ENCODE measurements around the gene CAMK1G. TPM values are rescaled to one million over a fixed set of nuclear protein-coding genes. Genes with fewer than 3 reads are reported as not detected.
A peak's percentile ranks its signal among the peaks of the same experiment; 100 is the strongest.

The CAMK1G gene
- total and polyA plus RNA-seq, 4 donors: 2.1 to 10.8 (median 8.8) TPM

GRCh38 chr1:209547626-209548025, 35.9 kb upstream of the CAMK1G start:
- no peak overlapping the region for H3K4me3 ChIP-seq (ENCODE audit: low read depth, low read length)
- peaks cover 3% of the 10 kb centered on the region for H3K27me3 ChIP-seq (ENCODE audit: control insufficient read depth, insufficient read depth, low read length)
- WGBS (ENCODE audit: insufficient coverage): 85% methylated on average over 2 of the region's 3 CpGs
- H3K36me3 ChIP-seq (ENCODE audit: control insufficient read depth, insufficient read depth, low read length): no peaks in the 10 kb centered on the region
- H3K9me3 ChIP-seq (ENCODE audit: control insufficient read depth, insufficient read depth, low read length): no peaks in the 10 kb centered on the region
- H3K27ac ChIP-seq (ENCODE audit: low read depth, low read length): no peak overlapping the region
- H3K4me1 ChIP-seq (ENCODE audit: control insufficient read depth, insufficient read depth, low read length): no peaks in the 10 kb centered on the region
- DNase-seq (ENCODE audit: low read depth in 4 of 6, low spot score in 6 of 6): no peak

GRCh38 chr1:209549443-209550205, 33.9 kb upstream of the CAMK1G start:
- WGBS (ENCODE audit: insufficient coverage): 14% methylated on average over 5 of the region's 6 CpGs
- Histone ChIP-seq H3K27ac (ENCODE audit: low read depth, low read length) (no peak overlapping the region), H3K4me1 (ENCODE audit: control insufficient read depth, insufficient read depth, low read length) (no peaks in the 10 kb centered on the region), H3K4me3 (ENCODE audit: low read depth, low read length) (no peak overlapping the region), H3K36me3 (ENCODE audit: control insufficient read depth, insufficient read depth, low read length) (no peaks in the 10 kb centered on the region), H3K9me3 (ENCODE audit: control insufficient read depth, insufficient read depth, low read length) (no peaks in the 10 kb centered on the region), H3K27me3 (ENCODE audit: control insufficient read depth, insufficient read depth, low read length) (peaks cover 3% of the 10 kb centered on the region)
- peak in 1 of 6 donors; percentile 67 for DNase-seq (ENCODE audit: low read depth in 4 of 6, low spot score in 6 of 6)

- no peak for DNase-seq (ENCODE audit: low read depth in 4 of 6, low spot score in 6 of 6)
- Histone ChIP-seq H3K27me3 (ENCODE audit: control insufficient read depth, insufficient read depth, low read length) (peaks cover 3% of the 10 kb centered on the region), H3K4me1 (ENCODE audit: control insufficient read depth, insufficient read depth, low read length) (no peaks in the 10 kb centered on the region), H3K27ac (ENCODE audit: low read depth, low read length) (no peak overlapping the region), H3K36me3 (ENCODE audit: control insufficient read depth, insufficient read depth, low read length) (no peaks in the 10 kb centered on the region), H3K4me3 (ENCODE audit: low read depth, low read length) (no peak overlapping the region), H3K9me3 (ENCODE audit: control insufficient read depth, insufficient read depth, low read length) (no peaks in the 10 kb centered on the region)
- WGBS (ENCODE audit: insufficient coverage): 89% methylated on average over 1 of the region's 2 CpGs
These were observed 33.0 kb upstream of the CAMK1G start for GRCh38 chr1:209550519-209550918.

- Histone ChIP-seq H3K27ac (ENCODE audit: low read depth, low read length) (no peak overlapping the region), H3K36me3 (ENCODE audit: control insufficient read depth, insufficient read depth, low read length) (no peaks in the 10 kb centered on the region), H3K27me3 (ENCODE audit: control insufficient read depth, insufficient read depth, low read length) (peaks cover 3% of the 10 kb centered on the region), H3K4me1 (ENCODE audit: control insufficient read depth, insufficient read depth, low read length) (no peaks in the 10 kb centered on the region), H3K9me3 (ENCODE audit: control insufficient read depth, insufficient read depth, low read length) (no peaks in the 10 kb centered on the region), H3K4me3 (ENCODE audit: low read depth, low read length) (no peak overlapping the region)
- 50% methylated on average over 2 of the region's 5 CpGs for WGBS (ENCODE audit: insufficient coverage)
- DNase-seq (ENCODE audit: low read depth in 4 of 6, low spot score in 6 of 6): peak in 1 of 6 donors; percentile 37
These were observed 30.9 kb upstream of the CAMK1G start for GRCh38 chr1:209552406-209553264.

GRCh38 chr1:209554761-209555611, 28.5 kb upstream of the CAMK1G start:
- H3K9me3 ChIP-seq (ENCODE audit: control insufficient read depth, insufficient read depth, low read length): no peaks in the 10 kb centered on the region
- 96% methylated on average over 8 of the region's 9 CpGs for WGBS (ENCODE audit: insufficient coverage)
- H3K27me3 ChIP-seq (ENCODE audit: control insufficient read depth, insufficient read depth, low read length): peaks cover 3% of the 10 kb centered on the region
- no peak overlapping the region for H3K4me3 ChIP-seq (ENCODE audit: low read depth, low read length)
- H3K27ac ChIP-seq (ENCODE audit: low read depth, low read length): no peak overlapping the region
- no peak for DNase-seq (ENCODE audit: low read depth in 4 of 6, low spot score in 6 of 6)
- H3K36me3 ChIP-seq (ENCODE audit: control insufficient read depth, insufficient read depth, low read length): no peaks in the 10 kb centered on the region
- no peaks in the 10 kb centered on the region for H3K4me1 ChIP-seq (ENCODE audit: control insufficient read depth, insufficient read depth, low read length)

- WGBS (ENCODE audit: insufficient coverage): 80% methylated on average over 1 of the region's 1 CpG
- H3K9me3 ChIP-seq (ENCODE audit: control insufficient read depth, insufficient read depth, low read length): no peaks in the 10 kb centered on the region
- no peak for DNase-seq (ENCODE audit: low read depth in 4 of 6, low spot score in 6 of 6)
- no peaks in the 10 kb centered on the region for H3K4me1 ChIP-seq (ENCODE audit: control insufficient read depth, insufficient read depth, low read length)
- H3K4me3 ChIP-seq (ENCODE audit: low read depth, low read length): no peak overlapping the region
- no peak overlapping the region for H3K27ac ChIP-seq (ENCODE audit: low read depth, low read length)
- no peaks in the 10 kb centered on the region for H3K36me3 ChIP-seq (ENCODE audit: control insufficient read depth, insufficient read depth, low read length)
- peaks cover 3% of the 10 kb centered on the region for H3K27me3 ChIP-seq (ENCODE audit: control insufficient read depth, insufficient read depth, low read length)
These were observed 27.3 kb upstream of the CAMK1G start for GRCh38 chr1:209556162-209556690.

GRCh38 chr1:209557221-209557620, 26.3 kb upstream of the CAMK1G start:
- Histone ChIP-seq H3K4me3 (ENCODE audit: low read depth, low read length) (no peak overlapping the region), H3K27me3 (ENCODE audit: control insufficient read depth, insufficient read depth, low read length) (no peaks in the 10 kb centered on the region)

GRCh38 chr1:209560529-209560928, 23.0 kb upstream of the CAMK1G start:
- Histone ChIP-seq H3K4me3 (ENCODE audit: low read depth, low read length) (no peak overlapping the region), H3K36me3 (ENCODE audit: control insufficient read depth, insufficient read depth, low read length) (no peaks in the 10 kb centered on the region), H3K4me1 (ENCODE audit: control insufficient read depth, insufficient read depth, low read length) (peaks cover 9% of the 10 kb centered on the region), H3K27ac (ENCODE audit: low read depth, low read length) (no peak overlapping the region), H3K9me3 (ENCODE audit: control insufficient read depth, insufficient read depth, low read length) (no peaks in the 10 kb centered on the region), H3K27me3 (ENCODE audit: control insufficient read depth, insufficient read depth, low read length) (no peaks in the 10 kb centered on the region)
- 58% methylated on average over 1 of the region's 3 CpGs for WGBS (ENCODE audit: insufficient coverage)
- no peak for DNase-seq (ENCODE audit: low read depth in 4 of 6, low spot score in 6 of 6)

More at GRCh38 chr1:209557221-209557620, 26.3 kb upstream of the CAMK1G start:
- Histone ChIP-seq H3K9me3 (ENCODE audit: control insufficient read depth, insufficient read depth, low read length) (no peaks in the 10 kb centered on the region), H3K4me1 (ENCODE audit: control insufficient read depth, insufficient read depth, low read length) (no peaks in the 10 kb centered on the region), H3K36me3 (ENCODE audit: control insufficient read depth, insufficient read depth, low read length) (no peaks in the 10 kb centered on the region), H3K27ac (ENCODE audit: low read depth, low read length) (no peak overlapping the region)
- DNase-seq (ENCODE audit: low read depth in 4 of 6, low spot score in 6 of 6): no peak

- 58% methylated on average over 2 of the region's 10 CpGs for WGBS (ENCODE audit: insufficient coverage)
- H3K4me1 ChIP-seq (ENCODE audit: control insufficient read depth, insufficient read depth, low read length): peaks cover 13% of the 10 kb centered on the region
- H3K27ac ChIP-seq (ENCODE audit: low read depth, low read length): no peak overlapping the region
- H3K9me3 ChIP-seq (ENCODE audit: control insufficient read depth, insufficient read depth, low read length): no peaks in the 10 kb centered on the region
- H3K4me3 ChIP-seq (ENCODE audit: low read depth, low read length): no peak overlapping the region
- no peaks in the 10 kb centered on the region for H3K27me3 ChIP-seq (ENCODE audit: control insufficient read depth, insufficient read depth, low read length)
- H3K36me3 ChIP-seq (ENCODE audit: control insufficient read depth, insufficient read depth, low read length): no peaks in the 10 kb centered on the region
- no peak for DNase-seq (ENCODE audit: low read depth in 4 of 6, low spot score in 6 of 6)
These were observed 22.6 kb upstream of the CAMK1G start for GRCh38 chr1:209560952-209561351.
